Endothelial cell of umbilical vein (primary cell): ENCODE data around the gene TESK1. TPM values are rescaled to one million over a fixed set of nuclear protein-coding genes. Genes with fewer than 3 reads are reported as not detected.
A peak's percentile ranks its signal among the peaks of the same experiment; 100 is the strongest.

Experiments
- BruUV-seq: library from RNA; stranded (reverse); fragments of 400-500 nt; replicated peaks from 2 replicates; lab custom pipeline; 2021; lab: Mats Ljungman, UMichigan
- CTCF ChIA-PET: fragments of 300-600, 350-600 bp; sonication (Branson Sonifier 250); formaldehyde crosslinking; loops from one replicate; lab custom pipeline; 2021; ENCODE audit warnings: antibody characterized with exemption, inconsistent platforms; lab: Charles Lee
- POLR2A ChIA-PET: fragments of 300-600, 350-600 bp; sonication (Branson Sonifier 250); formaldehyde crosslinking; loops from one replicate; lab custom pipeline; 2021; ENCODE audit warnings: antibody characterized with exemption, inconsistent platforms; lab: Charles Lee
- DNase-seq: peaks from one replicate; pipeline ENCODE4 v3.0.0-alpha.2; 2011; ENCODE audit warnings: low read depth, low spot score
- FAIRE-seq: peaks from 2 replicates; lab custom pipeline; 2011; peaks lifted over from hg19 to GRCh38; lab: Jason Lieb, UNC
- H2AFZ ChIP-seq: 2 replicates; pipeline ENCODE4 v1.6.0; 2012; ENCODE audit warnings: low read depth, low read length, control low read depth, inconsistent platforms
- H3K27ac ChIP-seq: 2 replicates; pipeline ENCODE4 v1.5.1; 2011; ENCODE audit warnings: low read depth, mild to moderate bottlenecking, control low read depth, low read length, moderate library complexity; ENCODE audit not compliant: insufficient read depth
- H3K27me3 ChIP-seq, 2 experiments: 2 replicates each; pipeline versions ENCODE4 v1.6.0 to v1.6.1; 2011; ENCODE audit warnings: low read length in 2 of 2, mixed read lengths in 1 of 2; ENCODE audit not compliant: control insufficient read depth in 2 of 2, insufficient read depth in 2 of 2
- H3K36me3 ChIP-seq, 2 experiments: 2 replicates in 1 of 2; 3 replicates in 1 of 2; pipeline ENCODE4 v1.5.1; 2011; ENCODE audit warnings: low read length in 2 of 2, mild to moderate bottlenecking in 1 of 2, moderate library complexity in 1 of 2; ENCODE audit not compliant: control insufficient read depth in 2 of 2, insufficient read depth in 2 of 2; ENCODE audit errors: extremely low read depth in 1 of 2
- H3K4me1 ChIP-seq: 3 replicates; pipeline ENCODE4 v1.5.1; 2011; ENCODE audit warnings: mild to moderate bottlenecking, low read length; ENCODE audit not compliant: control insufficient read depth, insufficient read depth; ENCODE audit errors: extremely low read depth
- H3K4me2 ChIP-seq: 2 replicates; pipeline ENCODE4 v1.6.1; 2011; ENCODE audit warnings: low read length, control low read depth, mixed read lengths; ENCODE audit not compliant: insufficient read depth
- H3K4me3 ChIP-seq, 3 experiments: fragments of 200-600 bp in 1 of 3; sonication (generic), shearing (Covaris generic) in 1 of 3; replicated peaks in 1 of 3; 2 replicates each; pipeline ENCODE4 v1.5.1; 2011 to 2016; ENCODE audit warnings: control low read depth in 3 of 3, low read length in 3 of 3, mild to moderate bottlenecking in 2 of 3, inconsistent platforms in 1 of 3, low read depth in 1 of 3, moderate library complexity in 1 of 3; ENCODE audit not compliant: insufficient read depth in 1 of 3
- H3K79me2 ChIP-seq: 2 replicates; pipeline ENCODE4 v1.6.0; 2012; ENCODE audit warnings: low read length, inconsistent platforms; ENCODE audit not compliant: control insufficient read depth, insufficient read depth
- H3K9ac ChIP-seq: replicated peaks from 2 replicates; pipeline ENCODE3; 2011; ENCODE audit warnings: low read length, control low read depth; ENCODE audit not compliant: insufficient read depth; ENCODE audit errors: extremely low read depth
- H3K9me1 ChIP-seq: replicated peaks from 3 replicates; pipeline ENCODE4 v1.6.0; 2011; ENCODE audit warnings: mild to moderate bottlenecking, low read length; ENCODE audit not compliant: control insufficient read depth, insufficient read depth; ENCODE audit errors: extremely low read depth
- H3K9me3 ChIP-seq: replicated peaks from 2 replicates; pipeline ENCODE4 v1.5.1; 2012; ENCODE audit warnings: low read length, inconsistent platforms; ENCODE audit not compliant: control insufficient read depth, insufficient read depth
- H4K20me1 ChIP-seq: replicated peaks from 2 replicates; pipeline ENCODE3; 2011; ENCODE audit warnings: mild to moderate bottlenecking, low read length; ENCODE audit not compliant: control insufficient read depth, insufficient read depth; ENCODE audit errors: extremely low read depth
- CTCF ChIP-seq, 2 donors: IDR thresholded peaks; 1 replicate in 1 of 2; 2 replicates in 1 of 2; pipeline ENCODE4 v1.5.1; 2011; ENCODE audit warnings: low read length in 2 of 2, mild to moderate bottlenecking in 2 of 2, moderate library complexity in 2 of 2, control low read depth in 1 of 2, inconsistent platforms in 1 of 2, low read depth in 1 of 2; ENCODE audit not compliant: insufficient read depth in 1 of 2; ENCODE audit errors: extremely low read depth in 1 of 2
- EZH2 ChIP-seq: IDR thresholded peaks from 2 replicates; pipeline ENCODE4 v1.6.1; 2012; ENCODE audit warnings: borderline replicate concordance, low read depth, mild to moderate bottlenecking, moderate library complexity, low read length, inconsistent platforms; ENCODE audit not compliant: severe bottlenecking
- FOS ChIP-seq: IDR thresholded peaks from 2 replicates; pipeline ENCODE4 v1.6.1; 2011; ENCODE audit warnings: mild to moderate bottlenecking, low read length, moderate library complexity, borderline replicate concordance; ENCODE audit not compliant: insufficient read depth
- GATA2 ChIP-seq: IDR thresholded peaks from 2 replicates; pipeline ENCODE4 v1.7.0; 2011; ENCODE audit warnings: low read depth, mild to moderate bottlenecking, moderate library complexity, mixed read lengths, low read length; ENCODE audit not compliant: insufficient read length, insufficient read depth
- JUN ChIP-seq: IDR thresholded peaks from 2 replicates; pipeline ENCODE4 v1.6.1; 2011; ENCODE audit warnings: borderline replicate concordance, low read depth; ENCODE audit not compliant: insufficient read length, insufficient read depth
- MYC ChIP-seq: IDR thresholded peaks from one replicate; pipeline ENCODE4 v1.6.1; 2011; ENCODE audit warnings: mild to moderate bottlenecking, low read depth, low read length
- POLR2A ChIP-seq: IDR thresholded peaks from 2 replicates; pipeline ENCODE4 v1.6.1; 2012; ENCODE audit warnings: low read depth, mild to moderate bottlenecking, control low read depth, low read length
- POLR2AphosphoS5 ChIP-seq: IDR thresholded peaks from 2 replicates; pipeline ENCODE4 v1.6.1; 2012; ENCODE audit warnings: low read depth, mild to moderate bottlenecking, control low read depth, low read length, moderate library complexity; ENCODE audit not compliant: insufficient read depth
- dilution Hi-C: fragments of 300-500 bp; cut with MboI; formaldehyde crosslinking; loops from one replicate; pipeline ENCODE4 v1.15.0; 2019; ENCODE audit warnings: low sequenced_read_pairs; ENCODE audit not compliant: extremely low pct_ligation_motif_present
- intact Hi-C: fragments of 100-400 bp; cut with micrococcal nuclease; formaldehyde crosslinking; loops from one replicate; pipeline ENCODE4 v1.10.0; 2022
- polyA plus RNA-seq, 4 experiments: library from polyadenylated mRNA; depleted of rRNA in 3 of 4; stranded (reverse) in 3 of 4; unstranded in 1 of 4; fragments of >200 nt; gene quantifications; 2 replicates each; pipeline versions ENCODE4 v1.2.1 to v1.2.3, GENCODE V29; 2011 to 2012; ENCODE audit warnings: missing spikeins in 1 of 4
- total RNA-seq: library from RNA; stranded (reverse); gene quantifications from 2 replicates; pipeline ENCODE4 v1.2.3, GENCODE V29; 2021
- TF ChIP-seq, protein P1 (sequence below): IDR thresholded peaks from 2 replicates; pipeline ENCODE4 v1.6.1; 2011; ENCODE audit not compliant: insufficient read depth, insufficient read length

The TESK1 gene
- total and polyA plus RNA-seq, 2 donors (not counting 3 experiments of a cell fraction or from before 2014, with no cell fraction given): 25.3 to 26.4 TPM

DNA sequence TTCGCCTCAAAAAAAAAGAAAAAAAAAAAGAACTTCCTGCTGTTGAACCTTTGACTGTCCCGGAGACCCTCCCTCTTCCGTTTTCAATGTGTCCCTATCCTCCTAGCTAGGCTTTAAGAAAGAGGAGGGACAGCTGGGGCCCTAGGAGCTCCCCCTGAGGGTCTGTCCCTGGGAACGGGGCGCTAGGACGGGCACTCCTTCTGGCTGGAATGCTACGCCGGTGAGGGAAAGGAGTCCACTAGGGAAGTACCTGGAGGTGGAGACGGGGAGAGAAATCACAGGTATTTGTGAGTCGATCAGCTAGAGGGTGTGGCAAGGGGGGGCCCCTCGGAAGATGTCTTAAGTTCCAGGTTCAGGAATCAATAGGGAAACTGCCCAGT is 41.1 kb downstream of the TESK1 start:
- H3K4me2 ChIP-seq: peak overlapping the region; percentile 95
- ChIA-PET CTCF (interaction anchor here (0.9 to 2.4 kb wide), 11 partner anchors 11 to 392 kb away, joined by 3 to 27 read pairs (median 5); partner anchors contain the start of genes CCDC107 and RMRP), POLR2A (no interaction called here)
- peaks cover 0 to 2% of the 10 kb centered on the region in 2 experiments for H3K27me3 ChIP-seq
- H4K20me1 ChIP-seq: no peaks in the 10 kb centered on the region
- H3K9me3 ChIP-seq: no peaks in the 10 kb centered on the region
- dilution Hi-C loops: no loop called here
- FAIRE-seq (no peak), DNase-seq (no peak)
- H3K9ac ChIP-seq: peak overlapping the region; percentile 65
- intact Hi-C loops: loop anchor here (5.0 kb wide), 2 partner anchors 164 to 236 kb away; no protein-coding TSS in a partner anchor
- H3K4me1 ChIP-seq: peaks cover 6% of the 10 kb centered on the region
- H3K79me2 ChIP-seq: no peaks in the 10 kb centered on the region
- no peak for TF ChIP-seq POLR2AphosphoS5
- no peak for TF ChIP-seq MYC
- H3K9me1 ChIP-seq: no peaks in the 10 kb centered on the region
- peak overlapping the region; percentile 98 for H2AFZ ChIP-seq
- no peaks in the 10 kb centered on the region for H3K36me3 ChIP-seq
- peak overlapping the region; percentile 39 to 80 (median 47) for H3K4me3 ChIP-seq
- no TSS peak for BruUV-seq
- H3K27ac ChIP-seq: no peak overlapping the region

DNA sequence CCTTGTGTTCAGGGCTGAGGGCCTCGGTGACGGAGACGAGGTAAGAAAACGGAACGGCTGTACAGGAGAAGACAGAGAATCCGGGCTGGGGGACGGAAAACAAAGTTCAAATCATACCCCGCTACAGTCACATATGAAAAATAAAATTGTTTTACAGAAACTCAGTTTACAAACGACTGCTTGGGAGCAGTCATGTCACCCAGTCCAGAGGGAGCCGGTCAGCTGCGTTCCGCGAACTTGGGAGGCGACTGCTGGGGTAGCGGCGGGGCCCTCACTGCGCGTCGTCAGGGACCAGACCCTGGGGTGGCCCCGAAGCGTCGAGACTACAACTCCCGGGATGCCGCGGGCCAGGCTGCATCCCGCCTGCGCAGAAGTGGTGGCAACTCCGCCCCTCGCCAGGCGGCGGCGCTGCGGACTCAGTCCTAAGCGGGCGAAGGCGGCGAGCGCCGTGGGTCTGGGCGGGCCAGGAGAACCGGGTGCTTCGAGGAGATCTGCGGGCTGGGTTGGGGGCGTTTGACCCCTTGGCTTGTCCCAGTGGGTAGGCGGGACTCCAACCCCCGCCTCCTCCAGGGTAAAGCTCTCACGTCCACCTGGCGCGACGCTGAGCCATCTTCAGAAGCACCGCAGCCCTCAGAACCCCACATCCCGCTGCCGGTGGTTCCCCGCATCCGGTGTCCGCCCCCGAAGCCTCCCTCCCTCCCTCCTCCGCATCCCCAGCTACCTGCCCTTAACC is 41.6 kb downstream of the TESK1 start:
- H3K9me1 ChIP-seq: no peaks in the 10 kb centered on the region
- TSS peak; percentile 59 for BruUV-seq
- no peaks in the 10 kb centered on the region for H3K79me2 ChIP-seq
- H3K36me3 ChIP-seq: no peaks in the 10 kb centered on the region
- TF ChIP-seq, protein P1, sequence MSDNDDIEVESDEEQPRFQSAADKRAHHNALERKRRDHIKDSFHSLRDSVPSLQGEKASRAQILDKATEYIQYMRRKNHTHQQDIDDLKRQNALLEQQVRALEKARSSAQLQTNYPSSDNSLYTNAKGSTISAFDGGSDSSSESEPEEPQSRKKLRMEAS: no peak
- TF ChIP-seq CTCF (IDR thresholded peaks at IDR 0.05; ENCODE audit: extremely low read depth in 1 of 2, insufficient read depth in 1 of 2, low read depth in 1 of 2, low read length in 2 of 2): peak; percentile 91 to 98
- TF ChIP-seq MYC: no peak
- no peak for TF ChIP-seq JUN
- TF ChIP-seq POLR2AphosphoS5: peak; percentile 67
- TF ChIP-seq POLR2A: peak; percentile 27
- TF ChIP-seq EZH2: no peak
- TF ChIP-seq GATA2: no peak
- TF ChIP-seq FOS: no peak
- peak overlapping the region; percentile 24 for H3K27ac ChIP-seq
- H3K27me3 ChIP-seq: peaks cover 0 to 2% of the 10 kb centered on the region in 2 experiments
- ChIA-PET CTCF (interaction anchor here (0.9 to 2.4 kb wide), 15 partner anchors 10 to 392 kb away, joined by 3 to 27 read pairs (median 4); partner anchors contain the start of genes CCDC107 and RMRP), POLR2A (no interaction called here)
- H3K4me2 ChIP-seq: peak overlapping the region; percentile 95
- peak overlapping the region; percentile 65 for H3K9ac ChIP-seq
- H3K4me3 ChIP-seq: peak overlapping the region; percentile 39 to 80 (median 47)
- intact Hi-C loops (loop anchor here (1.0 to 5.0 kb wide), 3 partner anchors 50 to 236 kb away; no protein-coding TSS in a partner anchor), dilution Hi-C loops (no loop called here)
- H4K20me1 ChIP-seq: no peaks in the 10 kb centered on the region
- peaks cover 6% of the 10 kb centered on the region for H3K4me1 ChIP-seq
- DNase-seq (peak; percentile 91), FAIRE-seq (peak; percentile 90)
- no peaks in the 10 kb centered on the region for H3K9me3 ChIP-seq
- H2AFZ ChIP-seq: peak overlapping the region; percentile 98
